Brain microvascular endothelial cell (primary cell): ENCODE measurements around the gene CCDC88C.

Experiments used
- DNase-seq: peaks from one replicate; pipeline ENCODE4 v3.0.0-alpha.2; 2020
- H3K27ac ChIP-seq: fragments of 250-450 bp; sonication (Bioruptor Pico); 2 replicates; pipeline ENCODE4 v1.5.1; 2020; ENCODE audit warnings: mild to moderate bottlenecking, moderate library complexity
- H3K27me3 ChIP-seq: fragments of 250-450 bp; sonication (Bioruptor Pico); replicated peaks from 2 replicates; pipeline ENCODE4 v1.5.1; 2020; ENCODE audit warnings: mild to moderate bottlenecking
- H3K36me3 ChIP-seq: fragments of 250-450 bp; sonication (Bioruptor Pico); replicated peaks from 2 replicates; pipeline ENCODE4 v1.5.1; 2020; ENCODE audit warnings: mild to moderate bottlenecking
- H3K4me3 ChIP-seq: 2 replicates; pipeline ENCODE4 v1.5.1; 2011; ENCODE audit warnings: low read depth, mild to moderate bottlenecking, control low read depth, low read length, moderate library complexity
- CTCF ChIP-seq: IDR thresholded peaks from 2 replicates; pipeline ENCODE4 v1.5.1; 2011; ENCODE audit warnings: low read depth, mild to moderate bottlenecking, moderate library complexity, low read length, control low read depth, inconsistent platforms; ENCODE audit errors: missing control alignments
- in situ Hi-C: cut with HindIII; loops from 2 replicates; pipeline ENCODE4 v1.10.0; 2017; ENCODE audit warnings: low sequenced_read_pairs, low pct_ligation_motif_present

Gene CCDC88C

GRCh38 chr14:91360490-91361232 is 57.0 kb downstream of the CCDC88C start:
- no peaks in the 10 kb centered on the region for H3K36me3 ChIP-seq
- no peak for DNase-seq
- H3K4me3 ChIP-seq: no peak overlapping the region
- no peak for TF ChIP-seq CTCF
- in situ Hi-C loops: no loop called here
- H3K27ac ChIP-seq: no peak overlapping the region
- H3K27me3 ChIP-seq: no peaks in the 10 kb centered on the region

DNA sequence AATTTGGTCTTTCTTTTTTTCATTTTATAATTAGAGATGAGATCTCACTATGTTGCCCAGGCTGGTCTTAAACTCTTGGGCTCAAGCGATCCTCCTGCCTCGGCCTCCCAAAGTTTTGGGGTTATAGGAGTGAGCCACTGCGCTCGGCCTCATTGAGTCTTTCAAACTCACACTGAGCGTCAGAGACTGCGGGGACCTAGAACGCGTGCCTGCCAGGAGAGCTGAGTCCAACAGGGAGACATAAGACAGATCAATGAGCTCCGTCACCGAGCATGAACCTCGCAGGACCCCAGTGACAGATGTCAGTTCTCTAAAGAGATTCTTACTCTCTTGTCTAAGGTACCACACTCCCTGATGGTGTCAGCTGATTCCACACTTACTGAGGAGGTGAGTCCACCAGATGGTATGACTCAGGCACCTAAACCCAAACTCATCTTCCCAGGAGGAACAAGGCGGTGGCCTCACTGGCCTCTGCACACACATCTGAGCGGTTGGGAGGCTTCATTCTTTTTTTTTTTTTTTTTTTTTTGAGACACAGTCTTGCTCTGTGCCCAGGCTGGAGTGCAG is 58.9 kb downstream of the CCDC88C start:
- no peak for TF ChIP-seq CTCF
- no peak for DNase-seq
- no peak overlapping the region for H3K27ac ChIP-seq
- no peaks in the 10 kb centered on the region for H3K36me3 ChIP-seq
- no peak overlapping the region for H3K4me3 ChIP-seq
- H3K27me3 ChIP-seq: no peaks in the 10 kb centered on the region
- in situ Hi-C loops: no loop called here

- no peak for DNase-seq
- Histone ChIP-seq H3K27ac (no peak overlapping the region), H3K36me3 (no peaks in the 10 kb centered on the region), H3K27me3 (no peaks in the 10 kb centered on the region), H3K4me3 (no peak overlapping the region)
- TF ChIP-seq CTCF: no peak
- in situ Hi-C loops: no loop called here
Measured at GRCh38 chr14:91358025-91358319, 59.6 kb downstream of the CCDC88C start.

DNA sequence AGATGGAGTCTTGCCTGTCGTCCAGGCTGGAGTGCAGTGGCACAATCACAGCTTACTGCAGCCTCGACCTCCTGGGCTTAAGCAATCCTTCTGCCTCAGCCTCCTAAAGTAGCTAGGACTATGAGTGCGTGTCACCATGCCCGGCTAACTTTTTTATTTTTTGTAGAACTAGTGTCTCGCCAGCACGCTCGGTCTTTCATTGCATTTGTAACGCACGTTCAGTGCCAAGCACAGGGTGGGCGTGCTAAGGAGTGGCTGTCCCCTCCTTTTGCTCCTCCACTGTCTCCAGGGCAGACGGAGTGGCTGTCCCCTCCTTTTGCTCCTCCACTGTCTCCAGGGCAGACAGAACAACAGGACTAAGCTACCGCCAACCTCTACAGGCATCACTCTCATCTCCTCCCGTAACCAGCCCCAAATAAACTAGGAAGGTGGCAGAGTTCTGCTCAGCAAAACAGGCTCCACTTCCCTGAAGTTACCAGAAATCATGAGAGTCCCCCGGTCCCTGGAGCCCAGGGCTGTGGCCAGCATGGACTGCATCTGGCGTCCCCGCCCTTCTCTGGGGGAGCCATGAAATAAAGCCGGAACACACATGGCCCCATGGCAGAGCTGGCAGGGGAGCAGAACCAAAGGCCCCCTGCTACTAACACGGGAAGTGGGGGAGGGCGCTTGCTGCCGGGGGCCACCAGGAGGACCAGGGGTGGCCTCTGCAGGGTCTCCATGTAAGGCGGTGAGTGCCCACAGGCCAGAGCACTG is 60.2 kb downstream of the CCDC88C start:
- Histone ChIP-seq H3K4me3 (no peak overlapping the region), H3K36me3 (no peaks in the 10 kb centered on the region), H3K27me3 (no peaks in the 10 kb centered on the region), H3K27ac (no peak overlapping the region)
- in situ Hi-C loops: no loop called here
- TF ChIP-seq CTCF: no peak
- no peak for DNase-seq

DNA sequence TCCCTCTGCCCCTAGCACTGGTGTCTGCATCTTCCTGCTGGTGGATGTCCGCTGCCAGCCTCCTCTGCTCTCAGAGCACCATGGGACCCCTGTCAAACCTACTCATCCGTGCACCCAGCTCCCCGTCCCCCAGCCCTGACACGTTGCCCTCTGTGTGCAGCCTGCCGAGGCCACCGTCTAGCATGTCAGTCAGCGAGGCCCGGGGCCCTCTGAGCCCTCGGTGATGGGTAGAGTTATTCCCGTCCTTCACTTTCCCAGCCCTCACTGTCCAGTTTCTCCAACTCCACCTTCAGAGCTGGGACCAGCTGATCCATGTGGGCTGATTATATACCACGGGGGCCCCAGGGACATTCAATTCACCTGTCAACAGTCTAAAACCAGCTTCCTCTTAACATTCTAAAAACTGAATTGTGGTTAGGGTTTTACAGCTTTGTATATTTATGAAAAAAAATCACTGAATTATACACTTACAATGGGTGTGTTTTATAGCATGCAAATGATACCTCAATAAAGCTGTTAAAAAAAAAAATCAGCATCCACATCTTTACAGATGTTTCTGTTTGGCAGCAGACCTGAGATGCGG is 61.3 kb downstream of the CCDC88C start:
- no peak for TF ChIP-seq CTCF
- DNase-seq: no peak
- no peak overlapping the region for H3K4me3 ChIP-seq
- H3K27ac ChIP-seq: no peak overlapping the region
- H3K27me3 ChIP-seq: no peaks in the 10 kb centered on the region
- H3K36me3 ChIP-seq: no peaks in the 10 kb centered on the region
- in situ Hi-C loops: no loop called here
